Measurements from ENCODE around the gene SDK1.

SDK1 gene

DNA sequence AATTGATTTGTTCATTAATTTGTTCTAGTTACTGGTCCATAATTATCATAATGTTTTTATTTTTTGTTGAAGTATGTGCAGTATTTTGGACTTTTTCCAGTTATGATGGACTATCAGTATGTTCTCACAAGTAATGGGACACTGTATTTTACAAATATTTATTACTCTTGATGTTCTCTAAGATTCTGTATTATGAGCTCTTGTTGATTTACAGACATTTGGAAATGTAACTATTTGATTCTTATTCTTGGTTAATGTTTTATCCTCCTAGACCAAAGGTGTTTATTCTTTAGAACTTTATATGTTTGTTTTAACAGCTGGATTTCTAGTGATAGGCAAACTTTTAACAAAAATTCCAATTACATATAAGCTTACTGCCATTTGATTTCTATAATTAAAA is 200.6 kb downstream of the SDK1 start:
- DNase-seq (ENCODE audit: low read depth), result no peak
- TF ChIP-seq, protein P1, sequence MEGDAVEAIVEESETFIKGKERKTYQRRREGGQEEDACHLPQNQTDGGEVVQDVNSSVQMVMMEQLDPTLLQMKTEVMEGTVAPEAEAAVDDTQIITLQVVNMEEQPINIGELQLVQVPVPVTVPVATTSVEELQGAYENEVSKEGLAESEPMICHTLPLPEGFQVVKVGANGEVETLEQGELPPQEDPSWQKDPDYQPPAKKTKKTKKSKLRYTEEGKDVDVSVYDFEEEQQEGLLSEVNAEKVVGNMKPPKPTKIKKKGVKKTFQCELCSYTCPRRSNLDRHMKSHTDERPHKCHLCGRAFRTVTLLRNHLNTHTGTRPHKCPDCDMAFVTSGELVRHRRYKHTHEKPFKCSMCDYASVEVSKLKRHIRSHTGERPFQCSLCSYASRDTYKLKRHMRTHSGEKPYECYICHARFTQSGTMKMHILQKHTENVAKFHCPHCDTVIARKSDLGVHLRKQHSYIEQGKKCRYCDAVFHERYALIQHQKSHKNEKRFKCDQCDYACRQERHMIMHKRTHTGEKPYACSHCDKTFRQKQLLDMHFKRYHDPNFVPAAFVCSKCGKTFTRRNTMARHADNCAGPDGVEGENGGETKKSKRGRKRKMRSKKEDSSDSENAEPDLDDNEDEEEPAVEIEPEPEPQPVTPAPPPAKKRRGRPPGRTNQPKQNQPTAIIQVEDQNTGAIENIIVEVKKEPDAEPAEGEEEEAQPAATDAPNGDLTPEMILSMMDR (conservative IDR thresholded peaks at IDR 0.05; ENCODE audit: low read length), result no peak
- H3K4me3 ChIP-seq (ENCODE audit: low read length), result no peak overlapping the region

DNA sequence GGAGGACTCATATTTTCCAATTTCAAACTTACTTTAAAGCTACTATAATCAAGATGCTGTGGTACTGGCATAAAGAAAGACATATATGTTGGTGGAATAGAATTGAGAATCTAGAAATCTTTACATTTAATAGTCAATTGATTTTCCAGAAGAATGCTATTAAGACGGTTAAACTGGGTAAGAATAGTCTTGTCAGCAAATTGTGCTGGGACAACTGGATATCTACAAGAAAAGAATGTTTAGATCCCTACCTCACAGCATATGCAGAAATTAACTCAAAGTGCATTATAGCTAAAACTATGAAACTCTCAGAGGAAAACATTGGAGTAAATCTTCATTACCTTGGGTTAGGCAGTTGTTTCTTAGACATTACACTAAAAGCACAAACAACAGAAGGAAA is 203.3 kb downstream of the SDK1 start:
- no peak for DNase-seq (ENCODE audit: low read depth)
- TF ChIP-seq, protein P1 (conservative IDR thresholded peaks at IDR 0.05; ENCODE audit: low read length), result no peak
- H3K4me3 ChIP-seq (ENCODE audit: low read length), result no peak overlapping the region

DNA sequence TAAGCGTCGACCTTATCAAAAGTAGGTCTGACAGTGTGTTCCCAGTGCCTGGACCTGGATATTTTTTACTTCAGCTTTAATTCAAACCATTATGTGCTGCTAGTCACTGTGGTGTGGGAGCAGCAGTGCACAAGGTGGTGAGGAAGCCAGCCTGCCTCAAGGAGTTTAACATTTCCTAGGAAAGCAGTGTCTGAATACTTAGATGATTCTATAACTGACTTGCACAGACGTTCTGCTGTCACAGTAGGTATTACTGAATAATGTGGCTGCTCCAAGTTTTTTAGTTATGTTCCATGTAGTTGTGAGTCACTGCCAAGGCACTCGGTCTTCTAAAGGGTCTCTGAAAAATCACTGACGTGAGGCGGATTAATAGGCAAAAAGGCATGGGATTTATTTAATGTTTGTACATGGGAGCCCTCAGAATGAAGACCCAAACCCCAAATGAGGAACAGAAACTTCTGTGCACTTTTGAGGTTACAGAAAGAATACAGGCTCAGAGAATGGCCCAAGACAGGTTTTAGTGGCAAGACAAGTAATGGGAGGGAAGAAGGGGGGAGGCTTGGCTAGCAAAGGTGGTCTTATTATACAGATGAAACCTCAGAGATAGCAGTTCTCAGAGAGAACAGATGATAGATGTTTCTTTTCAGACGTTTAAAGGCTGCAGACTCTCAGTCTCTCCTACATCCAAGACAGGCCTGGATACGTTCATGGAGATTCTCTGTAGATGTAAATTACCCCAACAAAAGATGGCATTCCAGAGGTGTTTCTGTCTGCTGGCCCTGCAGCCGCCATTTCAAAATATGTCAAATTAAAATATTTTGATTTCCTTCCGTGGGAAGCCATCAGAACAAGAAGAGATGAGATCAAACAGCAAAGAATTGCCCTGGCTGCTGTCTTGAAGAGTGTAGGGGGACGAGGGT is 209.3 kb downstream of the SDK1 start:
- DNase-seq (ENCODE audit: low read depth), result no peak
- TF ChIP-seq, protein P1 (conservative IDR thresholded peaks at IDR 0.05; ENCODE audit: low read length), result no peak

DNA sequence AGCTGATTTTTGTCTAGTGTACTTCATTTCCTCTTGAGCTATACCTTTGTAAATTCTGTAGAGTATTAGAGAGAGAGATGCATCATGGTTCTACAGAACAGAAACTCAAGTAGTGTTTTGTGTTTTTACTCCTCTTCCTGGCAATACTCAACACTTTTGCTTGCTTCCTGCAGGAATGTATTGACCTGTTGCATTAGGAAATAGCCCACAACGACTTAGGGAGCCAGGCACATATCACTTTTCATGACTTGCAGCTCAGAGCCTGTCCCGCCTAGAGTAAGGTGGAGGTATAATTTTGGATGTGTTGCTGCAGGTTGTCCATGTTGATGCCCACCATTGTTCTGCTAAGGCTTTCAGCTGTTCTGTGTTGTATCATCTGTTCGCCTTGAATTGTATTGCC is 216.3 kb downstream of the SDK1 start:
- no peak for DNase-seq (ENCODE audit: low read depth)
- TF ChIP-seq, protein P1 (conservative IDR thresholded peaks at IDR 0.05; ENCODE audit: low read length), result no peak
- H3K4me3 ChIP-seq (ENCODE audit: low read length), result no peak overlapping the region

More for the DNA sequence above, 209.3 kb downstream of the SDK1 start:
- H3K4me3 ChIP-seq (ENCODE audit: low read length), result no peak overlapping the region

DNA sequence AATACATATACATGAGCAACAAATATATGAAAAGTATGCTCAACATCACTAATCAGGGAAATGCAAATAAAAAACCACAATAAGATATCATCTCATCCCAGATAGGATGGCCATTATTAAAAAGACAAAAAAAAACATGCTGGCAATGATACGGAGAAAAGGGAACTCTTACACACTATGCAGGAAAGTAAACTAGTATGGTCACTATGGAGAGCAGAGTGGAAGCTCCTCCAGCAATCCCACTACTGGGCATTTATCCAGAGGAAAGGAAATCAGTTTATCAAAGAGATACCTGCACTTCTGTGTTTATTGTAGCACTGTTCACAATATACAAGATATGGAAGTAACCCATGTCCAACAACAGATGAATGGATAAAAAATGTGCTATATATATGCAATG is 217.5 kb downstream of the SDK1 start:
- TF ChIP-seq, protein P1 (conservative IDR thresholded peaks at IDR 0.05; ENCODE audit: low read length), result no peak
- DNase-seq (ENCODE audit: low read depth), result no peak
- no peak overlapping the region for H3K4me3 ChIP-seq (ENCODE audit: low read length)

DNA sequence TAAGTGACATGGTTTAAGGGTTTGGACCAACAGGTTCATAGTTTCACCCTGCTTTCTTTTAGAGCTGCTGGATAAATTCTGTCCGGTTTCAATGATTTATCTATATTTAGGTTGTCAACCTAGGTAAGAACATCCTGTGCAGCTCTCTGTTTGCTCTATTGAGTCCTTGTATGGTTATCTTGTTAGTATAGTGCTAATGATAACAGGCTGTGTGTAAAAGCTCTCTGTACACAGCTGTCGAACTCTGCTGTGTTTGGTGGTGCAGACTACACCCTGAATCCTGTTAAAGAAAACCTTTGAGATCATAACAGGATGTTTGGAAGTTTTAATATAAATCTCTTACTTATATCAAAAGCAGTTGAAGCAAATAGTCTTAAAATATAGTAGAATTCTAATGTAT is 219.2 kb downstream of the SDK1 start:
- no peak overlapping the region for H3K4me3 ChIP-seq (ENCODE audit: low read length)
- TF ChIP-seq, protein P1 (conservative IDR thresholded peaks at IDR 0.05; ENCODE audit: low read length), result no peak
- no peak for DNase-seq (ENCODE audit: low read depth)

DNA sequence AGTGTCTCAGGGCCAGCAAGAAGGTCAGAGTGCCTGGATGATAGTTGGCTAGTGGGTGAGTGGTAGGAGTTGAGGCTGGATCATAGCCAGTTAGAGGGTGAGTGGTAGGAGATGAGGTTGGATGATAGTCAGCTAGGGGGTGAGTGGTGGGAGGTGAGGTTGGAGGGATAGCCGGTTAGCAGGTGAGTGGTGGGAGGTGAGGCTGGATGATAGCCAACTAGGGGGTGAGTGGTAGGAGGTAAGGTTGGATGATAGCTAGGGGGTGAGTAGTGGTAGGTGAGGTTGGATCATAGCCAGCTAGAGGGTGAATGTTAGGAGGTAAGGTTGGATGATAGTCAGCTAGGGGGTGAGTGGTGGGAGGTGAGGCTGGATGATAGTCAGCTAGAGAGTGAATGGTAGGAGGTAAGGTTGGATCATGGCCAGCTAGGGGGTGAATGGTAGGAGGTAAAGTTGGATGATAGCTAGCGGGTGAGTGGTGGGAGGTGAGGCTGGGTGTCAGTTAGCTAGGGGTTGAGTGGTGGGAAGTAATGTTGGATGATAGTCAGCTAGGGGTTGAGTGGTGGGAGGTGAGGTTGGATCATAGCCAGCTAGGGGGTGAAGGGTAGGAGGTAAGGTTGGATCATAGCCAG is 226.6 kb downstream of the SDK1 start:
- no peak overlapping the region for H3K4me3 ChIP-seq (ENCODE audit: low read length)
- TF ChIP-seq, protein P1 (conservative IDR thresholded peaks at IDR 0.05; ENCODE audit: low read length), result no peak
- no peak for DNase-seq (ENCODE audit: low read depth)

Measured in AG10803 (cell line).